ENCODE data around the gene MLC1. TPM values are rescaled to one million over a fixed set of nuclear protein-coding genes. Genes with fewer than 3 reads are reported as not detected.

The MLC1 gene
- total and polyA plus RNA-seq, 10 of the 15 experiments (the other 5 are each of a cell fraction or from before 2014, with no cell fraction given), result 0.03 to 0.15 (median 0.07) TPM; not detected in 7

- no TSS peak for BruUV-seq (replicated peaks)
- ChIA-PET CTCF (no interaction called here), SMC1A (ENCODE audit: uncharacterized antibody, unreplicated experiment) (no interaction called here), POLR2A (interaction anchor here (0.6 kb wide), 1 partner anchor 178 kb away, joined by 3 read pairs; no protein-coding TSS in a partner anchor), RAD21 (ENCODE audit: unreplicated experiment) (no interaction called here)
- no peak overlapping the region for H3K4me2 ChIP-seq (ENCODE audit: control insufficient read depth, insufficient read depth)
- H4K20me1 ChIP-seq (ENCODE audit: control insufficient read depth, insufficient read depth), result no peaks in the 10 kb centered on the region
- FAIRE-seq (no peak), ATAC-seq (no peak), DNase-seq (ENCODE audit: low read depth, low spot score) (no peak)
- in situ Hi-C loops (cut with MboI) (loop anchor here (5.0 kb wide), 1 partner anchor 50 kb away; no protein-coding TSS in a partner anchor), intact Hi-C loops (cut with micrococcal nuclease; ENCODE audit: unreplicated experiment) (no loop called here)
- H3K4me3 ChIP-seq, result no peak overlapping the region
- H3K4me1 ChIP-seq (ENCODE audit: control insufficient read depth, insufficient read depth, low read length), result no peaks in the 10 kb centered on the region
- WGBS (ENCODE audit: insufficient coverage, insufficient replicate concordance, low lambda C conversion rate, missing lambda C conversion rate), result 36% methylated on average over 42 of the region's 43 CpGs
- H3K27ac ChIP-seq (ENCODE audit: control insufficient read depth, insufficient read depth), result no peak overlapping the region
- H3K36me3 ChIP-seq (ENCODE audit: control insufficient read depth in 2 of 2, insufficient read depth in 2 of 2, low read length in 1 of 2), result no peaks in the 10 kb centered on the region
- H3K27me3 ChIP-seq (replicated peaks in 1 of 2; ENCODE audit: control insufficient read depth in 2 of 2, insufficient read depth in 2 of 2, low read length in 1 of 2), result no peaks in the 10 kb centered on the region; a peak in 1 of 4 replicates
- no peaks in the 10 kb centered on the region for H3K79me2 ChIP-seq (ENCODE audit: control insufficient read depth, insufficient read depth, low read length)
- H2AFZ ChIP-seq (ENCODE audit: control insufficient read depth, low read depth, low read length), result no peak overlapping the region
- no peak overlapping the region for H3K9ac ChIP-seq (ENCODE audit: control insufficient read depth, insufficient read depth, low read length)
- TF ChIP-seq ZBTB4 (CRISPR knock-in tag; IDR thresholded peaks at IDR 0.05), result no peak
- TF ChIP-seq MTA2 (IDR thresholded peaks at IDR 0.05; ENCODE audit: low read depth), result no peak
- no peak for TF ChIP-seq SIN3A (IDR thresholded peaks at IDR 0.05; ENCODE audit: low read depth, low read length)
- TF ChIP-seq ASH2L (IDR thresholded peaks at IDR 0.05; ENCODE audit: borderline replicate concordance, low read depth), result no peak
- TF ChIP-seq SREBF2 (IDR thresholded peaks at IDR 0.05; ENCODE audit: low read length), result no peak
- no peak for TF ChIP-seq NFYA (IDR thresholded peaks at IDR 0.05; ENCODE audit: borderline replicate concordance, low read depth, low read length)
- no peak for TF ChIP-seq POU2F2 (IDR thresholded peaks at IDR 0.05; ENCODE audit: borderline replicate concordance, low read depth, low read length)
- TF ChIP-seq SMC3 (IDR thresholded peaks at IDR 0.05; ENCODE audit: borderline replicate concordance, low read length), result no peak
- no peak for TF ChIP-seq FOXK2 (IDR thresholded peaks at IDR 0.05)
- TF ChIP-seq IRF4 (IDR thresholded peaks at IDR 0.05; ENCODE audit: low read depth, low read length), result no peak
- no peaks in the 10 kb centered on the region for H3K9me3 ChIP-seq (replicated peaks; ENCODE audit: control insufficient read depth, insufficient read depth, low read length)
These were observed 8.3 kb downstream of the MLC1 start for GRCh38 chr22:50076646-50077535.

Data from GM12878 (cell line).